IMR-90 (cell line): ENCODE measurements around the gene HOXA2. TPM values are rescaled to one million over a fixed set of nuclear protein-coding genes. Genes with fewer than 3 reads are reported as not detected.

Experiments
- BHLHE40 ChIP-seq: fragments of 150-350 bp; IDR thresholded peaks from 2 replicates; pipeline ENCODE4 v1.6.1; 2016; ENCODE audit warnings: mild to moderate bottlenecking, low read depth, low read length
- CHD1 ChIP-seq: IDR thresholded peaks from 2 replicates; pipeline ENCODE4 v1.6.1; 2012; ENCODE audit warnings: low read depth, low read length, improper control_type of control experiment
- MAZ ChIP-seq: IDR thresholded peaks from 2 replicates; pipeline ENCODE4 v1.6.1; 2012; ENCODE audit warnings: low read depth, mild to moderate bottlenecking, low read length, improper control_type of control experiment, moderate library complexity, borderline replicate concordance
- NFE2L2 ChIP-seq: fragments of 150-350 bp; IDR thresholded peaks from 2 replicates; pipeline ENCODE4 v1.6.1; 2016; ENCODE audit warnings: low read depth, mild to moderate bottlenecking, low read length
- polyA plus RNA-seq, 3 experiments: library from polyadenylated mRNA; depleted of rRNA; stranded (reverse); fragments of >200 nt; gene quantifications; 2 replicates each; pipeline ENCODE4 v1.2.3, GENCODE V29; 2012; ENCODE audit warnings: low replicate concordance in 1 of 3
- total RNA-seq: library from RNA; depleted of rRNA; stranded (reverse); fragments of >200 nt; gene quantifications from 2 replicates; pipeline ENCODE4 v1.2.3, GENCODE V29; 2012

HOXA2 gene
- total and polyA plus RNA-seq, 2 of the 4 experiments (the other 2 are of a cell fraction) = 1.6 to 3.9 TPM

DNA sequence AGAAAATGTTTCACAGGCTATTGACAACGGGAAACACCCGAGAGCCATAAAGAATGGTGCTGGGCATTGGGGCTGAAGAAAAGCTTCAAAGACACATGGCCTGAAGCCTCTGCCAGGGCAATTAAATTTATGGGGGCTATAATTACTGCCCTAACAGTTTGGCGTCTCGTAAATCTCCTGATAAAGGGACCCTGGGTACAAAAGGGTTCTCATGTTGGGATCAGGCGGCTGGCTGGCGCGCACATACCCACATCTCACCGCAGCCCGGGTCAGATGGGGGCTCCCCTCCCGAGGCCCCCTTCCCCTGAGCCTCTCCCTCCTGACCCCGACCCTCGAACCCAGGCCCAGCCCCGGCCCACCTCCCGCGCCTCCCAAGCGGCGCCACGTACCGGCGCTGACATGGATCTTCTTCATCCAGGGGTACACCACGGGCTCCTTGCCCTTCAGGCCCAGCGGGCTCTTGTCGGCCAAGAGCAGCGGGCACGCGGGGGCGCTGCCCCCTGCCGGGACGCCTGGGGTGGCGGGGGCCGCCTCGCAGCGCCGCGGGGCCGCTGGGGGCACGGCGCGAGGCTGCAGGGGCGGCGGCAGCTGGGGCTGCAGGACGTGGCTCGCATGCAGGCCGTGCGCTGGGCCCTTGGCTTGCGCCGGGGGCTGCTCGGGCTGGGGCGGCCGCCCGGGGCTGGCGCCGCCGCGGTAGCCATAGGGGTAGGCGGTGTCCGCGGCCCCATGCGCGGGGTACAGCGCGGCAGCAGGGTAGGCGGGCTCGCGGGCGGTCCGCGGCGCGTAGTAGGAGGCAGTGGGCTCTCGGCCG lies 27.5 kb upstream of the HOXA2 start (continued):
- TF ChIP-seq NFE2L2 (no peak), BHLHE40 (0 out of 2 replicates have a peak, but pooled peaks have one; percentile 12), CHD1 (peak; percentile 51; the same call in 1 of the 2 replicates), MAZ (0 out of 2 replicates have a peak, but pooled peaks have one; percentile 31)
